Calu3 (cell line): ENCODE data around the gene KRT82. TPM values are rescaled to one million over a fixed set of nuclear protein-coding genes. Genes with fewer than 3 reads are reported as not detected.

Experiments
- BruUV-seq: library from RNA; stranded (reverse); fragments of 400-500 nt; replicated peaks from 2 replicates; lab custom pipeline; 2021; lab: Mats Ljungman, UMichigan
- CTCF ChIA-PET: fragments of 300-600 bp; sonication (Branson Sonifier 250); formaldehyde crosslinking; loops from one replicate; lab custom pipeline; 2022; ENCODE audit warnings: antibody characterized with exemption; lab: Charles Lee
- DNase-seq: peaks from one replicate; pipeline ENCODE4 v3.0.0; 2022
- H3K27ac Mint-ChIP-seq: one replicate; pipeline ENCODE4 v1.8.0; 2022; ENCODE audit warnings: mixed read lengths; ENCODE audit not compliant: unreplicated experiment
- H3K27me3 Mint-ChIP-seq: one replicate; pipeline ENCODE4 v1.8.0; 2022; ENCODE audit warnings: mixed read lengths; ENCODE audit not compliant: unreplicated experiment
- H3K36me3 Mint-ChIP-seq: one replicate; pipeline ENCODE4 v1.8.0; 2022; ENCODE audit warnings: mild to moderate bottlenecking, moderate library complexity, mixed read lengths; ENCODE audit not compliant: insufficient read depth, unreplicated experiment
- H3K4me1 Mint-ChIP-seq: one replicate; pipeline ENCODE4 v1.8.0; 2022; ENCODE audit warnings: mild to moderate bottlenecking, low read depth, mixed read lengths; ENCODE audit not compliant: unreplicated experiment
- H3K4me3 Mint-ChIP-seq: one replicate; pipeline ENCODE4 v1.8.0; 2022; ENCODE audit warnings: mild to moderate bottlenecking, low read depth, moderate library complexity, mixed read lengths; ENCODE audit not compliant: unreplicated experiment
- H3K9me3 Mint-ChIP-seq: one replicate; pipeline ENCODE4 v1.8.0; 2022; ENCODE audit warnings: low read depth, mixed read lengths; ENCODE audit not compliant: unreplicated experiment
- CTCF ChIP-seq: fragments of 200-600 bp; IDR thresholded peaks from one replicate; pipeline ENCODE4 v1.8.0; 2022; ENCODE audit warnings: antibody characterized with exemption; ENCODE audit not compliant: unreplicated experiment
- intact Hi-C: fragments of 100-400 bp; cut with micrococcal nuclease; formaldehyde crosslinking; loops from one replicate; pipeline ENCODE4 v1.10.0; 2022; ENCODE audit not compliant: unreplicated experiment
- total RNA-seq: library from RNA; stranded (reverse); gene quantifications from 2 replicates; pipeline ENCODE4 v1.2.3, GENCODE V29; 2022

The KRT82 gene
- total RNA-seq, 1 experiment from 2014 or later, result not detected

- peaks cover 49% of the 10 kb centered on the region for H3K27me3 Mint-ChIP-seq
Observed at GRCh38 chr12:52423661-52424500, 17.7 kb upstream of the KRT82 start.

GRCh38 chr12:52423035-52423434, 16.9 kb upstream of the KRT82 start:
- Mint-ChIP-seq H3K9me3 (no peaks in the 10 kb centered on the region), H3K27ac (no peak overlapping the region), H3K36me3 (no peaks in the 10 kb centered on the region), H3K27me3 (peaks cover 42% of the 10 kb centered on the region), H3K4me1 (no peaks in the 10 kb centered on the region), H3K4me3 (no peak overlapping the region)
- no peak for DNase-seq
- BruUV-seq, result no TSS peak
- CTCF ChIA-PET, result interaction anchor here (0.7 kb wide), 1 partner anchor 393 kb away, joined by 4 read pairs; no protein-coding TSS in a partner anchor
- intact Hi-C loops, result no loop called here
- TF ChIP-seq CTCF, result no peak

More at GRCh38 chr12:52423661-52424500, 17.7 kb upstream of the KRT82 start:
- H3K4me3 Mint-ChIP-seq, result no peak overlapping the region
- H3K4me1 Mint-ChIP-seq, result no peaks in the 10 kb centered on the region
- H3K9me3 Mint-ChIP-seq, result no peaks in the 10 kb centered on the region
- no TSS peak for BruUV-seq
- H3K36me3 Mint-ChIP-seq, result no peaks in the 10 kb centered on the region
- no peak overlapping the region for H3K27ac Mint-ChIP-seq
- intact Hi-C loops, result no loop called here
- no peak for TF ChIP-seq CTCF
- DNase-seq, result no peak
- CTCF ChIA-PET, result interaction anchor here (0.7 kb wide), 1 partner anchor 394 kb away, joined by 4 read pairs; no protein-coding TSS in a partner anchor

GRCh38 chr12:52419656-52420055, 13.5 kb upstream of the KRT82 start:
- H3K9me3 Mint-ChIP-seq, result no peaks in the 10 kb centered on the region
- CTCF ChIA-PET, result interaction anchor here (0.7 kb wide), 1 partner anchor 125 kb away, joined by 6 read pairs; no protein-coding TSS in a partner anchor
- no peak overlapping the region for H3K27ac Mint-ChIP-seq
- intact Hi-C loops, result no loop called here
- no TSS peak for BruUV-seq
- TF ChIP-seq CTCF, result no peak
- H3K4me1 Mint-ChIP-seq, result no peaks in the 10 kb centered on the region
- no peaks in the 10 kb centered on the region for H3K36me3 Mint-ChIP-seq
- H3K4me3 Mint-ChIP-seq, result no peak overlapping the region
- no peak for DNase-seq
- peaks cover 55% of the 10 kb centered on the region for H3K27me3 Mint-ChIP-seq

- CTCF ChIA-PET, result interaction anchor here (0.7 kb wide), 1 partner anchor 15 kb away, joined by 3 read pairs; no protein-coding TSS in a partner anchor
- no peaks in the 10 kb centered on the region for H3K36me3 Mint-ChIP-seq
- DNase-seq, result no peak
- peaks cover 56% of the 10 kb centered on the region for H3K27me3 Mint-ChIP-seq
- H3K4me1 Mint-ChIP-seq, result no peaks in the 10 kb centered on the region
- intact Hi-C loops, result no loop called here
- no peak overlapping the region for H3K4me3 Mint-ChIP-seq
- no peak for TF ChIP-seq CTCF
- H3K27ac Mint-ChIP-seq, result no peak overlapping the region
- no peaks in the 10 kb centered on the region for H3K9me3 Mint-ChIP-seq
- no TSS peak for BruUV-seq
Observed at GRCh38 chr12:52418576-52419110, 12.5 kb upstream of the KRT82 start.
